DND-41 (cell line): Measurements from ENCODE around the gene DYSF.

Experiments
- ATAC-seq: fragments of 200-7000 bp; cut with Tn5 transposase; 3 replicates; pipeline ENCODE4 v1.9.1; 2021; ENCODE audit warnings: low read depth; ENCODE audit not compliant: insufficient read depth
- DNase-seq: peaks from one replicate; pipeline ENCODE4 v3.0.0-alpha.2; 2020
- H2AFZ ChIP-seq: 2 replicates; pipeline ENCODE4 v1.6.0; 2012; ENCODE audit warnings: low read depth, low read length
- H3K27ac ChIP-seq: 2 replicates; pipeline ENCODE4 v1.5.1; 2012; ENCODE audit warnings: low read length, inconsistent platforms
- H3K27me3 ChIP-seq: fragments of 200-600 bp; sonication (generic); 2 replicates; pipeline ENCODE4 v1.6.0; 2012; ENCODE audit warnings: low read length, mild to moderate bottlenecking, inconsistent platforms; ENCODE audit not compliant: insufficient read depth, poor library complexity
- H3K36me3 ChIP-seq: 2 replicates; pipeline ENCODE4 v1.5.1; 2012; ENCODE audit warnings: low read length, inconsistent platforms; ENCODE audit not compliant: insufficient read depth
- H3K4me1 ChIP-seq: 2 replicates; pipeline ENCODE4 v1.5.1; 2012; ENCODE audit warnings: mild to moderate bottlenecking, low read length; ENCODE audit not compliant: insufficient read depth
- H3K4me2 ChIP-seq: 2 replicates; pipeline ENCODE4 v1.6.0; 2012; ENCODE audit warnings: mild to moderate bottlenecking, moderate library complexity, low read length, inconsistent platforms; ENCODE audit not compliant: insufficient read depth
- H3K4me3 ChIP-seq, 2 experiments: fragments of 200-600 bp in 1 of 2; shearing (Covaris generic) in 1 of 2; 2 replicates each; pipeline ENCODE4 v1.5.1; 2012 to 2016; ENCODE audit warnings: inconsistent platforms in 2 of 2, low read length in 2 of 2, mild to moderate bottlenecking in 2 of 2, low read depth in 1 of 2, moderate library complexity in 1 of 2
- H3K79me2 ChIP-seq: 2 replicates; pipeline ENCODE4 v1.6.0; 2012; ENCODE audit warnings: low read length, inconsistent platforms; ENCODE audit not compliant: insufficient read depth
- H3K9ac ChIP-seq: 2 replicates; pipeline ENCODE4 v1.6.0; 2012; ENCODE audit warnings: low read depth, mild to moderate bottlenecking, inconsistent platforms, low read length, moderate library complexity
- H3K9me3 ChIP-seq: 2 replicates; pipeline ENCODE4 v1.5.1; 2012; ENCODE audit warnings: low read length, moderate library complexity, mild to moderate bottlenecking, inconsistent platforms; ENCODE audit not compliant: insufficient read depth, severe bottlenecking
- H4K20me1 ChIP-seq: 2 replicates; pipeline ENCODE4 v1.6.0; 2012; ENCODE audit warnings: low read length; ENCODE audit not compliant: insufficient read depth
- CTCF ChIP-seq: IDR thresholded peaks from 2 replicates; pipeline ENCODE4 v1.5.1; 2012; ENCODE audit warnings: borderline replicate concordance, low read length, moderate library complexity, mild to moderate bottlenecking; ENCODE audit not compliant: poor library complexity, severe bottlenecking; ENCODE audit errors: extremely low read depth
- EZH2 ChIP-seq: IDR thresholded peaks from 3 replicates; pipeline ENCODE4 v1.6.1; 2012; ENCODE audit warnings: borderline replicate concordance, low read depth, mild to moderate bottlenecking, moderate library complexity, low read length, inconsistent platforms; ENCODE audit not compliant: severe bottlenecking

The DYSF gene

GRCh38 chr2:71634567-71634966 lies 181.2 kb downstream of the DYSF start:
- no peak overlapping the region for H3K4me2 ChIP-seq
- H3K9me3 ChIP-seq, result no peaks in the 10 kb centered on the region
- ATAC-seq, result no peak
- H3K4me1 ChIP-seq, result no peaks in the 10 kb centered on the region
- DNase-seq, result no peak
- no peak overlapping the region for H3K27ac ChIP-seq
- H4K20me1 ChIP-seq, result no peaks in the 10 kb centered on the region
- H3K9ac ChIP-seq, result no peak overlapping the region
- no peak for TF ChIP-seq EZH2
- TF ChIP-seq CTCF, result no peak
- no peak overlapping the region for H2AFZ ChIP-seq
- peaks cover 9% of the 10 kb centered on the region for H3K27me3 ChIP-seq
- H3K79me2 ChIP-seq, result no peaks in the 10 kb centered on the region
- H3K36me3 ChIP-seq, result no peaks in the 10 kb centered on the region
- no peak overlapping the region for H3K4me3 ChIP-seq

- no peaks in the 10 kb centered on the region for H4K20me1 ChIP-seq
- H3K27me3 ChIP-seq, result peaks cover 5% of the 10 kb centered on the region
- no peaks in the 10 kb centered on the region for H3K4me1 ChIP-seq
- TF ChIP-seq CTCF (no peak), EZH2 (no peak)
- no peaks in the 10 kb centered on the region for H3K79me2 ChIP-seq
- no peaks in the 10 kb centered on the region for H3K36me3 ChIP-seq
- H3K4me2 ChIP-seq, result no peak overlapping the region
- H2AFZ ChIP-seq, result no peak overlapping the region
- DNase-seq, result no peak
- H3K4me3 ChIP-seq, result no peak overlapping the region
- no peak overlapping the region for H3K9ac ChIP-seq
- ATAC-seq, result no peak
- no peaks in the 10 kb centered on the region for H3K9me3 ChIP-seq
- no peak overlapping the region for H3K27ac ChIP-seq
Observed at GRCh38 chr2:71635798-71636197, 182.4 kb downstream of the DYSF start.

- H3K4me1 ChIP-seq, result no peaks in the 10 kb centered on the region
- ATAC-seq, result no peak
Observed at GRCh38 chr2:71637168-71637567, 183.8 kb downstream of the DYSF start.

More at GRCh38 chr2:71637168-71637567, 183.8 kb downstream of the DYSF start:
- Histone ChIP-seq H3K9me3 (no peaks in the 10 kb centered on the region), H3K36me3 (no peaks in the 10 kb centered on the region), H3K9ac (no peak overlapping the region), H3K4me2 (no peak overlapping the region), H2AFZ (no peak overlapping the region), H3K27ac (no peak overlapping the region), H3K79me2 (no peaks in the 10 kb centered on the region), H3K4me3 (no peak overlapping the region), H3K27me3 (peaks cover 4% of the 10 kb centered on the region), H4K20me1 (no peaks in the 10 kb centered on the region)
- no peak for DNase-seq
- no peak for TF ChIP-seq EZH2
- TF ChIP-seq CTCF, result no peak
